Measurements from ENCODE around the gene SLC35G2. TPM values are rescaled to one million over a fixed set of nuclear protein-coding genes. Genes with fewer than 3 reads are reported as not detected.
"Not testable (repeated sequence)": the region's sequence is repeated elsewhere in the genome, so short reads cannot be mapped to it uniquely, and the experiment has no call there.

The SLC35G2 gene
- total RNA-seq, 1 donor from 2014 or later, result 0.76 TPM

DNA sequence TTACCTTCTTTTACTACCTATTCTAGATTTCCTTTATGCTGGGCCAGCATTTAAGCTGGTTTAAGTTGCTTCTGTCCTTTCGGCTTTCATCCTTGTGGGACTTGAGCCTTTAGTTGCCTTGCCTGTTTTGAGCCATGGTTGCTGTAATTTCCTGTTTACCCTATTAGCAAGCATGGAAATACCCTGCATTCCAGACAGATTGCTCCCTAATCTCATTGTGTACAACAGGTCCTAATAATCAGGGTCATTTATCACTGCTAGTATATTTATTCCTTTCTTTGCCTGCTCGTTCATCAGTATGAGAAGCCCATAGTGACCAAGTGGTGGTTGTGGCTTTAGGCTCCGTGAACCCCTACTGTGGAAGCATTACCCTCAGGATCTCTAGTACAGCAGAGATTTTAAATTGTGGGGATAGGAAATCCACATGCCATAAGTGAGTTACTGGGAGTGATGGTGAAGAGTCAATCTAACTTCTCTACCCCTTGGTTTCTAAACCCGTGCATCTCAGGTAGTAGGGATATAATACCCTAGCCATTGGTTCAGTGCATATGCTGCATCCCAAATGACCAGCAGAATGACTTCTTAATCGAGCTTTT, 75.0 kb downstream of the SLC35G2 start:
- TF ChIP-seq, protein P1, sequence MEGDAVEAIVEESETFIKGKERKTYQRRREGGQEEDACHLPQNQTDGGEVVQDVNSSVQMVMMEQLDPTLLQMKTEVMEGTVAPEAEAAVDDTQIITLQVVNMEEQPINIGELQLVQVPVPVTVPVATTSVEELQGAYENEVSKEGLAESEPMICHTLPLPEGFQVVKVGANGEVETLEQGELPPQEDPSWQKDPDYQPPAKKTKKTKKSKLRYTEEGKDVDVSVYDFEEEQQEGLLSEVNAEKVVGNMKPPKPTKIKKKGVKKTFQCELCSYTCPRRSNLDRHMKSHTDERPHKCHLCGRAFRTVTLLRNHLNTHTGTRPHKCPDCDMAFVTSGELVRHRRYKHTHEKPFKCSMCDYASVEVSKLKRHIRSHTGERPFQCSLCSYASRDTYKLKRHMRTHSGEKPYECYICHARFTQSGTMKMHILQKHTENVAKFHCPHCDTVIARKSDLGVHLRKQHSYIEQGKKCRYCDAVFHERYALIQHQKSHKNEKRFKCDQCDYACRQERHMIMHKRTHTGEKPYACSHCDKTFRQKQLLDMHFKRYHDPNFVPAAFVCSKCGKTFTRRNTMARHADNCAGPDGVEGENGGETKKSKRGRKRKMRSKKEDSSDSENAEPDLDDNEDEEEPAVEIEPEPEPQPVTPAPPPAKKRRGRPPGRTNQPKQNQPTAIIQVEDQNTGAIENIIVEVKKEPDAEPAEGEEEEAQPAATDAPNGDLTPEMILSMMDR (IDR thresholded peaks at IDR 0.05; ENCODE audit: unreplicated experiment), result no peak
- peaks cover 22% of the 10 kb centered on the region for H3K9me3 Mint-ChIP-seq
- H3K27me3 Mint-ChIP-seq (ENCODE audit: low read depth), result no peaks in the 10 kb centered on the region
- H3K4me1 Mint-ChIP-seq, result peaks cover 13% of the 10 kb centered on the region
- DNase-seq (ENCODE audit: low spot score in 2 of 2, unreplicated experiment in 2 of 2), result no peak
- no peak overlapping the region for H3K27ac Mint-ChIP-seq
- peaks cover 30% of the 10 kb centered on the region for H3K36me3 Mint-ChIP-seq
- H3K4me3 Mint-ChIP-seq, result no peak overlapping the region

DNA sequence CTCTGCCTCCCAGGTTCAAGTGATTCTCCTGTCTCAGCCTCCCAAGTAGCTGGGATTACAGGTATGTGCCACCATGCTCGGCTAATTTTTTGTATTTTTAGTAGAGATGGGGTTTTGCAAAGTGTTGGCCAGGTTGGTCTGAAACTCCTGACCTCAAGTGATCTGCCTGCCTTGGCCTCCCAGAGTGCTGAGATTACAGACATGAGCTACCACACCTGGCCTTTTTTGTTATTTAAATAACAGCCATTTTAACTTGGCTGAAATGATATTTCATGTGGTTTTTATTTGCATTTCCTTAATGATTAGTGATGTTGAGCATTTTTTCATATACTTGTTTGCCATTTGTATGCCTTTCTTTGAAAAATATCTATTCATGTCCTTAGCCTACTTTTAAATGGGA, 78.2 kb downstream of the SLC35G2 start:
- H3K9me3 Mint-ChIP-seq, result peaks cover 27% of the 10 kb centered on the region
- not testable (repeated sequence) for DNase-seq (ENCODE audit: low spot score in 2 of 2, unreplicated experiment in 2 of 2); H3K27ac Mint-ChIP-seq; H3K4me3 Mint-ChIP-seq; H3K27me3 Mint-ChIP-seq (ENCODE audit: low read depth)
- peaks cover 33% of the 10 kb centered on the region for H3K36me3 Mint-ChIP-seq
- peaks cover 18% of the 10 kb centered on the region for H3K4me1 Mint-ChIP-seq

DNA sequence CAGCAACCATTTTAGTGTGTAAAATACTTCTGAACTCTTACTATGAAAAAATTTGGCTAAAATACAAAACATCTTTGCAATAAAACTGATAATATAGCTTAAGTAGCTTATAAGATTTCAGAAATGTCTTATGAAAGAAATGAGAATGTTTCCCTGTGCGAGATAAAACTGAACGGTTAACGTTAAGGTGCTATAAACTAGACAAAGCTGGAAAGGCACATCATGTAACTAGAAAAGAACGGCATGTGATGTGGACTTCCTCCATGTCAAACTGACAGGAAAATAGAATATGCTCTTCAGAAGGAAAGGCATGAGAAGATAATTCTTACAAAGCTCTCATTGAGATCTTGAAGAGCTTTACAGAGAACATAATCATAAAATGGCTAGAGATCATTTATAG, 79.6 kb downstream of the SLC35G2 start:
- Mint-ChIP-seq H3K27ac (peak overlapping the region; percentile 62), H3K9me3 (peaks cover 30% of the 10 kb centered on the region), H3K4me3 (no peak overlapping the region), H3K36me3 (peaks cover 43% of the 10 kb centered on the region), H3K4me1 (peaks cover 15% of the 10 kb centered on the region), H3K27me3 (ENCODE audit: low read depth) (no peaks in the 10 kb centered on the region)
- TF ChIP-seq, protein P1 (IDR thresholded peaks at IDR 0.05; ENCODE audit: unreplicated experiment), result no peak
- DNase-seq (ENCODE audit: low spot score in 2 of 2, unreplicated experiment in 2 of 2), result no peak

DNA sequence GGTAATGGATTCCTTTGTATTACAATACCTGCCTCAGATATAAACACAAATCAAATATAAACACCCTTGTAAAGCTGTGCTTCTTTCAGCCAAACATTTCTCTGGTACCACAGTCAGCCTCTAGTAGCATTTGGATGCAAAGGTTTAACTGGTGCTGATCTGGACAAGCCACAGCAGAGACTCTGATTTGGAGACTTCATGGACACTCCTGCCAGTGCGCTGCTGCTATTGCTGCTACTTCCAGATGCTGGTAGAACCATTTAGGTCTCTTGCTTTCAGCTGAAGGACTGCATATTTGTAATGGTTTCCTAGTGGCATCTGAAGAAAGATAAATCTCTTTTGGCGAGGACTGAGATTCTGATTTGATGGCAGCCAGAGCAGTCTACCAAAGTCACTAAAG, 80.0 kb downstream of the SLC35G2 start:
- peaks cover 46% of the 10 kb centered on the region for H3K36me3 Mint-ChIP-seq
- peaks cover 34% of the 10 kb centered on the region for H3K9me3 Mint-ChIP-seq
- no peaks in the 10 kb centered on the region for H3K27me3 Mint-ChIP-seq (ENCODE audit: low read depth)
- DNase-seq (ENCODE audit: low spot score in 2 of 2, unreplicated experiment in 2 of 2), result no peak
- H3K27ac Mint-ChIP-seq, result no peak overlapping the region
- H3K4me1 Mint-ChIP-seq, result peaks cover 12% of the 10 kb centered on the region
- H3K4me3 Mint-ChIP-seq, result no peak overlapping the region
- TF ChIP-seq, protein P1 (IDR thresholded peaks at IDR 0.05; ENCODE audit: unreplicated experiment), result no peak

DNA sequence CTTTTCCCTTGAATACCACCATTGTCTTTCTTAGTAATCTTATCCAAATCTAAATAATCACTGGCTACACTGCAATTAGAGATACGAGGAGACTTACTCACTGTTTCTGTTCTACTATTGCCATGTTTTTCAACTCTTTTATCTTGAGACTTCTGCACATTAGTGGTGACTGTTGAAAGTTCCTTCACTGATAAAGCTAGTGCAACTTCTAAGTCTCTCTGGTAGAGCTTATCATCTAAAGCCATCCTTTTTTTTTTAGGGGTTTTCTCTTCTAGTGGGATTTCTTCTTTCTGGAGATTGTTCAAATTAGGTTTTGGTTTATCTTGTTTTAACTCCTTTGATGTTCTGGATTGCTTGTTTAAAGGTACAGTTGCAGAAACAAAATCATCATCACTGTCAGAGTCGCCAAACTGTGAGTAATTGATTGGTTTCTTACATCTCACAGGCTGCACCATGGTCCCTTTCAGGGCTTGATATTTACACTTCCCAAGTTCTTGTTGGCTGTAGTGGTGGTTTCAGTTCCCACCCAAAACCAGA, 80.8 kb downstream of the SLC35G2 start:
- Mint-ChIP-seq H3K9me3 (peaks cover 39% of the 10 kb centered on the region), H3K27ac (peak overlapping the region; percentile 4), H3K36me3 (peaks cover 50% of the 10 kb centered on the region), H3K4me1 (peaks cover 11% of the 10 kb centered on the region), H3K27me3 (ENCODE audit: low read depth) (no peaks in the 10 kb centered on the region), H3K4me3 (no peak overlapping the region)
- no peak for DNase-seq (ENCODE audit: low spot score in 2 of 2, unreplicated experiment in 2 of 2)
- TF ChIP-seq, protein P1 (IDR thresholded peaks at IDR 0.05; ENCODE audit: unreplicated experiment), result no peak

DNA sequence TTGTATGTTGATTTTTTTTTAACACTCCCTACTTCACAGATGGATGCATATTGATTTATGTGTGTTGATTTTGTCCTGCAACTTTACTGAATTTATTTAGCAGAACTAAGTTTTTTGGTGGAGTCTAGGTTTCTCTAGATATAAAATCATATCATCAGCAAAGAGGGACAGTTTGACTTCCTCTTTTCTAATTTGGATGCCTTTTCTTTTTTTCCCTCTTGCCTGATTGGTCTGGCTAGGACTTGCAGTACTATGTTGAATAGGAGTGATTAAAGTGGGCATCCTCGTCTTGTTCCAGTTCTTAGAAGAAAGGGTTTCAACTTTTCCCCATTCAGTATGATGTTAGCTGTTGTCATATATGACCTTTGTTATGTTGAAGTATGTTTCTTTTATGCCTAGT, 81.8 kb downstream of the SLC35G2 start:
- not testable (repeated sequence) for H3K27ac Mint-ChIP-seq; H3K27me3 Mint-ChIP-seq (ENCODE audit: low read depth); DNase-seq (ENCODE audit: low spot score in 2 of 2, unreplicated experiment in 2 of 2); H3K4me3 Mint-ChIP-seq
- Mint-ChIP-seq H3K4me1 (peaks cover 11% of the 10 kb centered on the region), H3K9me3 (peaks cover 40% of the 10 kb centered on the region), H3K36me3 (peaks cover 53% of the 10 kb centered on the region)

Measured in mesothelial cell of epicardium (in vitro differentiated cells).